Caco-2 (cell line): Measurements from ENCODE around the gene SECISBP2L. TPM values are rescaled to one million over a fixed set of nuclear protein-coding genes. Genes with fewer than 3 reads are reported as not detected.

Experiments used
- BruUV-seq: library from RNA; stranded (reverse); fragments of 400-500 nt; replicated peaks from 2 replicates; lab custom pipeline; 2021; lab: Mats Ljungman, UMichigan
- CTCF ChIA-PET: fragments of 300-600 bp; sonication (Branson Sonifier 250); formaldehyde crosslinking; loops from one replicate; lab custom pipeline; 2022; ENCODE audit warnings: antibody characterized with exemption; lab: Charles Lee
- POLR2A ChIA-PET: fragments of 300-600 bp; sonication (Branson Sonifier 250); formaldehyde crosslinking; loops from one replicate; lab custom pipeline; 2022; ENCODE audit warnings: antibody characterized with exemption; lab: Charles Lee
- DNase-seq, 2 experiments: peaks; one replicate each; pipeline versions ENCODE4 v3.0.0 to v3.0.0-alpha.2; 2020 to 2022
- H3K27me3 ChIP-seq: replicated peaks from 2 replicates; pipeline ENCODE4 v1.6.0; 2011; ENCODE audit warnings: low read length; ENCODE audit not compliant: control insufficient read depth, insufficient read depth
- H3K36me3 ChIP-seq: 2 replicates; pipeline ENCODE4 v1.5.1; 2011; ENCODE audit warnings: low read length; ENCODE audit not compliant: control insufficient read depth, insufficient read depth
- H3K4me1 ChIP-seq: fragments of 250-450 bp; sonication (Bioruptor Pico); 2 replicates; pipeline ENCODE4 v1.5.1; 2020; ENCODE audit warnings: mild to moderate bottlenecking
- H3K4me3 ChIP-seq: 2 replicates; pipeline ENCODE4 v1.5.1; 2011; ENCODE audit warnings: low read depth, mild to moderate bottlenecking, control low read depth, low read length
- H3K9me3 ChIP-seq: fragments of 250-450 bp; sonication (Bioruptor Pico); 2 replicates; pipeline ENCODE4 v1.5.1; 2020; ENCODE audit warnings: mild to moderate bottlenecking, moderate library complexity
- H3K27ac Mint-ChIP-seq: one replicate; pipeline ENCODE4 v1.8.0; 2022; ENCODE audit warnings: mixed read lengths; ENCODE audit not compliant: unreplicated experiment
- H3K27me3 Mint-ChIP-seq: one replicate; pipeline ENCODE4 v1.8.0; 2022; ENCODE audit warnings: mixed read lengths; ENCODE audit not compliant: insufficient read depth, unreplicated experiment
- H3K36me3 Mint-ChIP-seq: one replicate; pipeline ENCODE4 v1.8.0; 2022; ENCODE audit warnings: mild to moderate bottlenecking, mixed read lengths; ENCODE audit not compliant: insufficient read depth, unreplicated experiment
- H3K4me1 Mint-ChIP-seq: one replicate; pipeline ENCODE4 v1.8.0; 2022; ENCODE audit warnings: low read depth, mixed read lengths; ENCODE audit not compliant: unreplicated experiment
- H3K4me3 Mint-ChIP-seq: one replicate; pipeline ENCODE4 v1.8.0; 2022; ENCODE audit warnings: mild to moderate bottlenecking, moderate library complexity, mixed read lengths; ENCODE audit not compliant: unreplicated experiment
- H3K9me3 Mint-ChIP-seq: one replicate; pipeline ENCODE4 v1.8.0; 2022; ENCODE audit warnings: mixed read lengths; ENCODE audit not compliant: unreplicated experiment
- CTCF ChIP-seq, 2 experiments: fragments of 200-600 bp in 1 of 2; IDR thresholded peaks; 1 replicate in 1 of 2; 2 replicates in 1 of 2; pipeline versions ENCODE4 v1.5.1 to v1.8.0; 2011 to 2022; ENCODE audit warnings: antibody characterized with exemption in 1 of 2, control low read depth in 1 of 2, inconsistent platforms in 1 of 2, low read depth in 1 of 2, low read length in 1 of 2, mild to moderate bottlenecking in 1 of 2, moderate library complexity in 1 of 2; ENCODE audit not compliant: insufficient read depth in 1 of 2, severe bottlenecking in 1 of 2, unreplicated experiment in 1 of 2
- intact Hi-C: fragments of 100-400 bp; cut with micrococcal nuclease; formaldehyde crosslinking; loops from one replicate; pipeline ENCODE4 v1.10.0; 2022; ENCODE audit not compliant: unreplicated experiment
- total RNA-seq: library from RNA; stranded (reverse); gene quantifications from 2 replicates; pipeline ENCODE4 v1.2.3, GENCODE V29; 2022

SECISBP2L gene
- total RNA-seq, 1 experiment from 2014 or later, result 27.9 TPM

GRCh38 chr15:49063402-49064280 lies 17.4 kb upstream of the SECISBP2L start:
- Histone ChIP-seq H3K4me3 (no peak overlapping the region), H3K4me1 (peaks cover 13% of the 10 kb centered on the region; the same call in 1 of the 2 replicates), H3K9me3 (no peaks in the 10 kb centered on the region), H3K27me3 (no peaks in the 10 kb centered on the region), H3K36me3 (no peaks in the 10 kb centered on the region)
- no peak for DNase-seq
- Mint-ChIP-seq H3K27me3 (no peaks in the 10 kb centered on the region), H3K9me3 (no peaks in the 10 kb centered on the region), H3K36me3 (peaks cover 5% of the 10 kb centered on the region), H3K27ac (no peak overlapping the region), H3K4me3 (no peak overlapping the region), H3K4me1 (peaks cover 6% of the 10 kb centered on the region)
- TF ChIP-seq CTCF (IDR thresholded peaks at IDR 0.05; ENCODE audit: insufficient read depth in 1 of 2, low read depth in 1 of 2, low read length in 1 of 2, severe bottlenecking in 1 of 2, unreplicated experiment in 1 of 2), result no peak
- ChIA-PET POLR2A (no interaction called here), CTCF (no interaction called here)
- BruUV-seq, result no TSS peak
- intact Hi-C loops, result no loop called here

- TF ChIP-seq CTCF (IDR thresholded peaks at IDR 0.05; ENCODE audit: insufficient read depth in 1 of 2, low read depth in 1 of 2, low read length in 1 of 2, severe bottlenecking in 1 of 2, unreplicated experiment in 1 of 2), result no peak
- Mint-ChIP-seq H3K4me3 (no peak overlapping the region), H3K27ac (no peak overlapping the region), H3K36me3 (peaks cover 5% of the 10 kb centered on the region), H3K27me3 (no peaks in the 10 kb centered on the region), H3K4me1 (peaks cover 6% of the 10 kb centered on the region), H3K9me3 (no peaks in the 10 kb centered on the region)
- H3K27me3 ChIP-seq, result no peaks in the 10 kb centered on the region
- intact Hi-C loops, result no loop called here
- CTCF ChIA-PET, result interaction anchor here (0.5 kb wide), 1 partner anchor 87 kb away, joined by 3 read pairs; no protein-coding TSS in a partner anchor
- H3K36me3 ChIP-seq, result no peaks in the 10 kb centered on the region
- no peak for DNase-seq
- peaks cover 13% of the 10 kb centered on the region; the same call in 1 of the 2 replicates for H3K4me1 ChIP-seq
- POLR2A ChIA-PET, result no interaction called here
- H3K9me3 ChIP-seq, result no peaks in the 10 kb centered on the region
- BruUV-seq, result no TSS peak
- no peak overlapping the region for H3K4me3 ChIP-seq
Observed at GRCh38 chr15:49062900-49063299, 16.7 kb upstream of the SECISBP2L start.

GRCh38 chr15:49060710-49061495 lies 14.7 kb upstream of the SECISBP2L start:
- Mint-ChIP-seq H3K9me3 (no peaks in the 10 kb centered on the region), H3K27me3 (no peaks in the 10 kb centered on the region), H3K27ac (no peak overlapping the region), H3K4me3 (no peak overlapping the region), H3K4me1 (peaks cover 6% of the 10 kb centered on the region), H3K36me3 (peaks cover 5% of the 10 kb centered on the region)
- intact Hi-C loops, result no loop called here
- ChIA-PET CTCF (no interaction called here), POLR2A (interaction anchor here (0.7 kb wide), 1 partner anchor 1228 kb away, joined by 7 read pairs; no protein-coding TSS in a partner anchor)
- no TSS peak for BruUV-seq
- no peaks in the 10 kb centered on the region for H3K36me3 ChIP-seq
- H3K27me3 ChIP-seq, result no peaks in the 10 kb centered on the region
- H3K9me3 ChIP-seq, result no peaks in the 10 kb centered on the region
- DNase-seq, result no peak
- H3K4me3 ChIP-seq, result no peak overlapping the region
- peaks cover 13% of the 10 kb centered on the region; the same call in 1 of the 2 replicates for H3K4me1 ChIP-seq
- TF ChIP-seq CTCF (IDR thresholded peaks at IDR 0.05; ENCODE audit: insufficient read depth in 1 of 2, low read depth in 1 of 2, low read length in 1 of 2, severe bottlenecking in 1 of 2, unreplicated experiment in 1 of 2), result no peak
